ENCODE measurements around the gene DYNLT2.
"Not testable (repeated sequence)": the region's sequence is repeated elsewhere in the genome, so short reads cannot be mapped to it uniquely, and the experiment has no call there.

The DYNLT2 gene

DNA sequence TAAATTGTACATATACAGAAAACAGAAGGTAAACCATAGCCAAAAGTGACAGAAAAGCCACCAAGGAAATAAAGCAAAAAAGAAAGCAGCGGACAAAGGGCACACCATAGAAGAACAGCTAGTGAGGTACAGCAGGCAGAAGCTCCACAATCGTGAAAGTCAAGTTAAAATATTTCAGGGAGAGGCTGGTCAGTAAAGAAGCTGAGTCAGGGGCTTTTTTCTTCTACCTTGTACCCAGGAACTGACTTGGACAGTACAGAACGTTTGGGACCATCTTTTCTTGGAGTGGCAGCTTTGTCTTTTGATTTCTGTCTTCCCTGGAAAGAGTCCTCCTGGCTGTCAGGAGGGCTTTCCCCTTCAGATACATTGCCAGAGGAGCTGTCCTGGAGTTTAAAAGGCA, 41.4 kb downstream of the DYNLT2 start:
- in situ Hi-C loops (cut with HindIII; ENCODE audit: low pct_ligation_motif_present, low pct_unique_long_range_greater_than_20kb, low sequenced_read_pairs), result no loop called here
- DNase-seq, result no peak

GRCh38 chr6:169709293-169709692, 42.1 kb downstream of the DYNLT2 start:
- no peak for DNase-seq
- in situ Hi-C loops (cut with HindIII; ENCODE audit: low pct_ligation_motif_present, low pct_unique_long_range_greater_than_20kb, low sequenced_read_pairs), result no loop called here

DNA sequence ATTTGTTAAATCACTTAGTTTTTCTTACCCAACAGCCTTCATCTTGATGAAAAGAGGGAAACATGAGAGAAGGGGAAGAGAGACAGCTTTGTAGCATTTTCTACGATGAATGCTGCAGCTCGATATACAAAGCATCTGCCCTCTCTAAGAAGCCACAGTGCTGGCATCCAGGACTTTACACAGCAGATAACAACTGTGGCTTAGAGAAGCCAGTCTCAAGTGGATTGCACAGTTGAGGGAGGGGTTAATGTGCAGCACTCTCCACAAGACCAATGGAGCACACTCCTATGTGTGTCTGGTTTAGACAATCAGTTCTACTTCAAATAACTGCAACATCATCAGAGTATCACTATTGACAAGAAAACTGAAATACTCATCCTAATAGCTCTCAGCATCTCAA, 43.6 kb downstream of the DYNLT2 start:
- in situ Hi-C loops (cut with HindIII; ENCODE audit: low pct_ligation_motif_present, low pct_unique_long_range_greater_than_20kb, low sequenced_read_pairs), result no loop called here
- no peak for DNase-seq

- no peak for DNase-seq
- in situ Hi-C loops (cut with HindIII; ENCODE audit: low pct_ligation_motif_present, low pct_unique_long_range_greater_than_20kb, low sequenced_read_pairs), result no loop called here
Observed at GRCh38 chr6:169702840-169703246, 48.5 kb downstream of the DYNLT2 start.

DNA sequence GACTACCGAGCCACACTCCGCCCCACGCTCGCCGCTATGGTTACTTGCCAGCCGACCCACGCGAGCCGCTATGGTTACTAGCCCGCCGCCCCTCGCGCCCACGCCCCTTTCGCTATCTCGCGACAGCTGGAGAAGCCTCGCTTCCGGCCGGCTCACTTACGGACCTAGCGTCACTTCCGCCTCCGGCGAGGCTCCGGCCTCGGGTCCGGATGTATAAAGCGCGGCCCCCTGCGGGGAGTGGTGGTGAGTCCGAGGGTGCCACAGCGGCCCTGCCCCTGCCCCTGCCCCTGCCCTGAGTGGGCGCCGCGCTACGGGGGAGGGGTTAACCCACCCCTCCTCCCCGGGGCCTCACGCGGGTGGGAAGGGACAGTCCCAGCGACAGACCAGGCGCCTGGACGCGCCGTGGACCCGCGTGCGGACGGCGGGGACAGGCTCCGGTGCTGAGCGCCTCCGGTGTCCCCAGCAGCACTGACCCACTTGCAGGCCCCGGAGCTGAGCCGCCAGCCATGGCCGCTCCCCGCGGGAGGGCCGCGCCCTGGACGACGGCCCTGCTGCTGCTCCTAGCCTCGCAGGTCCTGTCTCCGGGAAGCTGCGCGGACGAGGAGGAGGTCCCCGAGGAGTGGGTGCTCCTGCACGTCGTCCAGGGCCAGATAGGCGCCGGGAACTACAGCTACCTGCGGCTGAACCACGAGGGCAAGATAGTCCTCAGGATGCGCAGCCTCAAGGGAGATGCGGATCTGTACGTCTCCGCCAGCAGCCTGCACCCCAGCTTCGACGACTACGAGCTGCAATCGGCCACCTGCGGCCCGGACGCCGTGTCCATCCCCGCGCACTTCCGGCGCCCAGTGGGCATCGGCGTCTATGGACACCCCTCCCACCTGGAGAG, 49.2 kb downstream of the DYNLT2 start, which contains the start of the genes C6orf120 and WDR27:
Gene C6orf120 (plus strand): TSS at position 173 of the 886 bp plus-strand sequence. CDS start 334 bp downstream, at position 507.
Gene WDR27 (minus strand): TSS at position 76 of the 886 bp plus-strand sequence. CDS start 13,024 bp downstream, outside the sequence.
- peak; percentile 96 for DNase-seq
- in situ Hi-C loops (cut with HindIII; ENCODE audit: low pct_ligation_motif_present, low pct_unique_long_range_greater_than_20kb, low sequenced_read_pairs), result no loop called here

GRCh38 chr6:169701311-169701953, 49.9 kb downstream of the DYNLT2 start:
- in situ Hi-C loops (cut with HindIII; ENCODE audit: low pct_ligation_motif_present, low pct_unique_long_range_greater_than_20kb, low sequenced_read_pairs), result no loop called here
- no peak for DNase-seq

DNA sequence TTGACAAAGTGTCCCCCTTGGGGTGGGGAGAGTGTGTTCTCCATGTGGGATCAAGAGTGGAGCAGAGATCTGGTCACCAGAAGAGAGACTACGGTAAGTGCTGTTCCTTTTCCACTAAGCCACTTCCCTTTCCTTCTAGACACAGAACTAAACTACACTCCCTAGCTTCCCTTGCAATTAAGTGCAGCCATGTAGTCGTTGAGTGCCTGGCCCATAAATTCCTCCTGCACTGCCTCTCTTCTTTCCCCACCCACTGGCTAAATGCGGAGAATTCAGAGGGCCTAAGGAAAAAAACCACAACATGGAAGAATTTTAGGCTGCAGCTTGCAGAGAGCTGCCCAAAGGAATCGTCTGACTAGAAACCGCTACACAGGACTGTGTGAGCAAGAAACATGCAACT, 51.1 kb downstream of the DYNLT2 start:
- peak; percentile 25 for DNase-seq
- in situ Hi-C loops (cut with HindIII; ENCODE audit: low pct_ligation_motif_present, low pct_unique_long_range_greater_than_20kb, low sequenced_read_pairs), result no loop called here

DNA sequence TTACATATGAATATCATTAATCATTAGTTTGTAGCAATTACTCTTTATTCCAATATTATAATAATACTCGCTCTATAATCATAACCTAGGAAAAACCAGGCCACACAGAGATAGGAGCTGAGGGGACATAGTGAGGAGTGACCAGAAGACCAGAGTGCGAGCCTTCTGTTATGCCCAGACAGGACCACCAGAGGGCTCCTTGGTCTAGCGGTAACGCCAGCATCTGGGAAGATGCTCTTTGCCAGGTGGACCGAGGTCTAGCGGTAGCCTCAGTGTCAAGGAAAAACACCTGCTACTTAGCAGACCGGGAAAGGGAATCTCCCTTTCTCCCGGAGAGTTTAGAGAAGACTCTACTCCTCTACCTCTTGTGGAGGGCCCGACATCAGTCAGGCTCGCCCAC, 54.3 kb downstream of the DYNLT2 start:
- DNase-seq, result peak; percentile 10
- in situ Hi-C loops (cut with HindIII; ENCODE audit: low pct_ligation_motif_present, low pct_unique_long_range_greater_than_20kb, low sequenced_read_pairs), result not testable (repeated sequence)

GRCh38 chr6:169695131-169695530, 56.2 kb downstream of the DYNLT2 start:
- no peak for DNase-seq
- in situ Hi-C loops (cut with HindIII; ENCODE audit: low pct_ligation_motif_present, low pct_unique_long_range_greater_than_20kb, low sequenced_read_pairs), result no loop called here

- no peak for DNase-seq
- in situ Hi-C loops (cut with HindIII; ENCODE audit: low pct_ligation_motif_present, low pct_unique_long_range_greater_than_20kb, low sequenced_read_pairs), result no loop called here
Observed at GRCh38 chr6:169692516-169692915, 58.9 kb downstream of the DYNLT2 start.

DNA sequence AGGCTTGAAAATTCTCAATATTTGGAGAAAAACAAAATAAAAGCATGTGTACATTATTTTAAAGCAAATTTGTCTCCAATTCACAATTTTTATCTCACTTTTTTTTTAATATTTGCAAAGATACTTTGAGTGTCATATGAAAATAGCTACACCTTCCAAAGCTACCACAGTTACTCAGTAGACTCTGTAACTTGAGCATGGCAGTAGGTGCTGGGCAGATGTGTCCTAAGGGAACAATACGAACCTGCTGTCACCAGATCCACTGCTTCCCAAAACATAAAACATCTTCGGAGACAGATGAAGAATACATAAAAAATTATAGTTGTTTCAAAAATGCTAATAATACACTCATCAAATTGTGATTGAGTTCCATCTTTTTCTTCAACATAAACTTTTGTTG, 60.1 kb downstream of the DYNLT2 start:
- DNase-seq, result no peak
- in situ Hi-C loops (cut with HindIII; ENCODE audit: low pct_ligation_motif_present, low pct_unique_long_range_greater_than_20kb, low sequenced_read_pairs), result no loop called here

Data from ACHN (cell line).